ENCODE measurements around the gene CPTP. TPM values are rescaled to one million over a fixed set of nuclear protein-coding genes. Genes with fewer than 3 reads are reported as not detected.

The CPTP gene
- total and polyA plus RNA-seq, 2 of the 13 experiments (the other 11 are each of a cell fraction or from before 2014, with no cell fraction given) = 5.5 to 9.3 TPM

DNA sequence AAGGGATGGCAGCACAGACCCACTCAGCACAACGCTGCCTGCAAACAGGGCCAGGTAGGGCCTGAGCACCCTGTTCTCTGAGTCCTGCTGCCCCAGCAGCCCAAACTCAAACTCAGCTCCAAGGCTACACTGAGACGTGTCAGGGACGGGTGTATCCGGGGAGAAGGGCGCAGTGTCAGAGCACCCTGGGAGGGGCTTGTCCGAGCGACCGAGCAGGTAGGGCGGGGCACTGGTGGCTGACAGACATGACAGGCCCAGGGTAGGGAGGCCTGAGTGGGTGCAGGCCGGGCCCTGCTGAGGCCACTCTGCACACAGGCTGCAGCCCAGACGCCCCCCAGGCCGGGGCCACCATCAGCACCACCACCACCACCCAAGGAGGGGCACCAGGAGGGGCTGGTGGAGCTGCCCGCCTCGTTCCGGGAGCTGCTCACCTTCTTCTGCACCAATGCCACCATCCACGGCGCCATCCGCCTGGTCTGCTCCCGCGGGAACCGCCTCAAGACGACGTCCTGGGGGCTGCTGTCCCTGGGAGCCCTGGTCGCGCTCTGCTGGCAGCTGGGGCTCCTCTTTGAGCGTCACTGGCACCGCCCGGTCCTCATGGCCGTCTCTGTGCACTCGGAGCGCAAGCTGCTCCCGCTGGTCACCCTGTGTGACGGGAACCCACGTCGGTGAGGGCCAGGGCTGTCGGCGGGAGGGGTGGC is 38.8 kb upstream of the CPTP start (continued):
- TF ChIP-seq, protein P1, sequence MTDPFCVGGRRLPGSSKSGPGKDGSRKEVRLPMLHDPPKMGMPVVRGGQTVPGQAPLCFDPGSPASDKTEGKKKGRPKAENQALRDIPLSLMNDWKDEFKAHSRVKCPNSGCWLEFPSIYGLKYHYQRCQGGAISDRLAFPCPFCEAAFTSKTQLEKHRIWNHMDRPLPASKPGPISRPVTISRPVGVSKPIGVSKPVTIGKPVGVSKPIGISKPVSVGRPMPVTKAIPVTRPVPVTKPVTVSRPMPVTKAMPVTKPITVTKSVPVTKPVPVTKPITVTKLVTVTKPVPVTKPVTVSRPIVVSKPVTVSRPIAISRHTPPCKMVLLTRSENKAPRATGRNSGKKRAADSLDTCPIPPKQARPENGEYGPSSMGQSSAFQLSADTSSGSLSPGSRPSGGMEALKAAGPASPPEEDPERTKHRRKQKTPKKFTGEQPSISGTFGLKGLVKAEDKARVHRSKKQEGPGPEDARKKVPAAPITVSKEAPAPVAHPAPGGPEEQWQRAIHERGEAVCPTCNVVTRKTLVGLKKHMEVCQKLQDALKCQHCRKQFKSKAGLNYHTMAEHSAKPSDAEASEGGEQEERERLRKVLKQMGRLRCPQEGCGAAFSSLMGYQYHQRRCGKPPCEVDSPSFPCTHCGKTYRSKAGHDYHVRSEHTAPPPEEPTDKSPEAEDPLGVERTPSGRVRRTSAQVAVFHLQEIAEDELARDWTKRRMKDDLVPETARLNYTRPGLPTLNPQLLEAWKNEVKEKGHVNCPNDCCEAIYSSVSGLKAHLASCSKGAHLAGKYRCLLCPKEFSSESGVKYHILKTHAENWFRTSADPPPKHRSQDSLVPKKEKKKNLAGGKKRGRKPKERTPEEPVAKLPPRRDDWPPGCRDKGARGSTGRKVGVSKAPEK (CRISPR knock-in tag; IDR thresholded peaks at IDR 0.05; ENCODE audit: borderline replicate concordance) = no peak
- TF ChIP-seq ZBTB38 (CRISPR knock-in tag; IDR thresholded peaks at IDR 0.05) = peak; percentile 38; the same call in 1 of the 2 replicates
- TF ChIP-seq CENPT (CRISPR knock-in tag; IDR thresholded peaks at IDR 0.05; ENCODE audit: low read depth) = peak; percentile 34; the same call in 1 of the 2 replicates
- TF ChIP-seq HNRNPL (IDR thresholded peaks at IDR 0.05; ENCODE audit: low read depth, low read length) = peak; percentile 60; the same call in 1 of the 2 replicates
- TF ChIP-seq SP140L (CRISPR knock-in tag; IDR thresholded peaks at IDR 0.05; ENCODE audit: borderline replicate concordance) = no peak
- TF ChIP-seq ZNF629 (CRISPR knock-in tag; conservative IDR thresholded peaks at IDR 0.05) = no peak
- no peak for TF ChIP-seq MLLT10 (CRISPR knock-in tag; IDR thresholded peaks at IDR 0.05)
- TF ChIP-seq ZNF768 (CRISPR knock-in tag; IDR thresholded peaks at IDR 0.05) = no peak
